Activated CD8-positive, alpha-beta T cell treated with anti-CD3 and anti-CD28 coated beads, Interleukin-2, amount 10 ng/mL, durations not matched to agents 7 days and 5 days (primary cell): Measurements from ENCODE around the gene MIPEP. TPM values are rescaled to one million over a fixed set of nuclear protein-coding genes. Genes with fewer than 3 reads are reported as not detected.
"Not testable (repeated sequence)": the region's sequence is repeated elsewhere in the genome, so short reads cannot be mapped to it uniquely, and the experiment has no call there.

ENCODE experiments used
- ATAC-seq: fragments of 150-1000 bp; cut with Tn5 transposase; one replicate; pipeline ENCODE4 v1.10.0; 2021; ENCODE audit warnings: moderate library complexity
- CTCF ChIA-PET: fragments of 350-600 bp; sonication (Branson Sonifier 250); formaldehyde crosslinking; loops from one replicate; lab custom pipeline; 2021; ENCODE audit warnings: antibody characterized with exemption; lab: Charles Lee
- POLR2A ChIA-PET: fragments of 350-600 bp; sonication (Branson Sonifier 250); formaldehyde crosslinking; loops from one replicate; lab custom pipeline; 2021; ENCODE audit warnings: antibody characterized with exemption; lab: Charles Lee
- DNase-seq: peaks from one replicate; pipeline ENCODE4 v3.0.0-alpha.2; 2020
- H3K27ac Mint-ChIP-seq: one replicate; pipeline ENCODE4 v1.8.0; 2021; ENCODE audit warnings: mild to moderate bottlenecking, mixed read lengths
- H3K27me3 Mint-ChIP-seq: one replicate; pipeline ENCODE4 v1.8.0; 2021; ENCODE audit warnings: low read depth, mixed read lengths
- H3K36me3 Mint-ChIP-seq: one replicate; pipeline ENCODE4 v1.8.0; 2021; ENCODE audit warnings: low read depth, mixed read lengths
- H3K4me1 Mint-ChIP-seq: one replicate; pipeline ENCODE4 v1.8.0; 2021; ENCODE audit warnings: low read depth, mixed read lengths
- H3K4me3 Mint-ChIP-seq: one replicate; pipeline ENCODE4 v1.8.0; 2021; ENCODE audit warnings: mild to moderate bottlenecking, mixed read lengths
- H3K9me3 Mint-ChIP-seq: one replicate; pipeline ENCODE4 v1.8.0; 2022; ENCODE audit warnings: mixed read lengths; ENCODE audit not compliant: insufficient read depth
- total RNA-seq, 2 experiments: library from RNA; stranded (reverse); gene quantifications; one replicate each; pipeline ENCODE4 v1.2.3, GENCODE V29; 2021

MIPEP gene
- total RNA-seq, 2 experiments from 2014 or later: 9.6 to 11.6 TPM

GRCh38 chr13:23905766-23906165 is 16.6 kb upstream of the MIPEP start:
- DNase-seq: no peak
- H3K4me3 Mint-ChIP-seq: no peak overlapping the region
- no peaks in the 10 kb centered on the region for H3K9me3 Mint-ChIP-seq
- H3K27ac Mint-ChIP-seq: no peak overlapping the region
- H3K4me1 Mint-ChIP-seq: peaks cover 3% of the 10 kb centered on the region
- H3K27me3 Mint-ChIP-seq: peaks cover 40% of the 10 kb centered on the region
- ChIA-PET POLR2A (no interaction called here), CTCF (no interaction called here)
- no peaks in the 10 kb centered on the region for H3K36me3 Mint-ChIP-seq
- ATAC-seq: no peak

- no peaks in the 10 kb centered on the region for H3K9me3 Mint-ChIP-seq
Measured at GRCh38 chr13:23903906-23904280, 14.7 kb upstream of the MIPEP start.

DNA sequence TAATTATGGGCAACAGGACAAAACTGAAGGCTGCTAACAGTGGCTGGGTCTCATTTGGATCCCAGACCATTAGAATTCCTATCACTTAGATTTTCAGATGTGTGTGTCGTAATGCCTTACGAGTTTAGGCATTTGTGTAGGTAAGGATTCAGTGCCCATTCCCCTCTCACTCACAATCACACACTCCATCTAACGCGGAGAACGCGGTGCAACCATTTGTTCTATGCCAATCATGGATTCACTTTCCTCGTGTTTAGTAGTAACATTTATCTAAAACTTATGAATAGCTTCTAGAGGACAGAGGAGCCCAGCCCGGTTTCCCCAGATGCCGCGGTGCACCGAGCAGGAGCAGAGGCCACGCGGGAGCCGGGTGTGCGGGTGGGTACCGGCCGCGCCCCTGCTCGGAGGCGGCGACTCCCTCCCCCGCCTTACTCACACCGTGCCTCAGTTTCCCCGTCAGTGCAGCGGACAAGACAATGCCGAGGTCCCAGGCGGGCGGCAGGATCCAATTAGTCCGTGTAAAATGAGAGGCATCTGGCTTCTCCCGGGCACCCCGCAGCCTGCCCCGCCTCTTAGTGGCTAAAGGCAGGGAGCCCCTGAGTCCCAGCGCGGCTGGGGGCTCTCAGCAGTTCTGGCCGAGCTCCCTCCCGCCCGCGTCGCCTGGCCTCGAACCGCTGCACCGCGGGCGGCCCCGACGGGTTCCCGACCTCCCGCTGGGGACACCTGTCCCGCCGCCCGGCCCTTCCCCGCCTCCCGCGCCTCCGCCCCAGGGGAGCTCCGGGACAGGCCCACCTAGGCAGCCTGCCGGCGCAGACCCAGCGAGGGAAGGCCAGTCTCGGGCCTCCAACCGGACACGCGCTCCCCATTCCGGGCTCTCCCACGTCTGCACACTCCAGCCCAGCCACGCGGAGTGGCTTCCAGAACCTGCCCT is 14.0 kb upstream of the MIPEP start:
- CTCF ChIA-PET: no interaction called here

More at GRCh38 chr13:23903906-23904280, 14.7 kb upstream of the MIPEP start:
- CTCF ChIA-PET: no interaction called here
- POLR2A ChIA-PET: no interaction called here
- peaks cover 44% of the 10 kb centered on the region for H3K27me3 Mint-ChIP-seq
- no peak overlapping the region for H3K4me3 Mint-ChIP-seq
- ATAC-seq (no peak), DNase-seq (no peak)
- no peak overlapping the region for H3K27ac Mint-ChIP-seq
- no peaks in the 10 kb centered on the region for H3K36me3 Mint-ChIP-seq
- H3K4me1 Mint-ChIP-seq: peaks cover 14% of the 10 kb centered on the region

DNA sequence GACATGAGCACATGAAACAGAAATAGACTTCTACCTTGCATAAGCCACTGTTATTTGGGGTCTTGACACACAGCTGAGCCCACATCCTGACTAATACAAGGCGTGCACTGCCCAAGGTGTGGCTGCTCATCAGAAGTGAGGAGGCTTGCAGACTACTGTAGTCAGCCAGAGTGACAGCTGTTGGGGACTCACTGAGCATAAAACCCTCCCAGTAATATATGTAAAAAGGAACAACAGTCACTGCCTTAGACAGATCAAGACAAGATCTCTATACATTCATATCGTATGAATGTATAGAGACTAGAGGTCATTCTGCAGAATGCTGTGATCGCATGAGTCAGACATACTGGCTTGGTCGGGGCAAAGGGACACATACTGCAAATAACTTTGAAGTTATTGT is 12.2 kb upstream of the MIPEP start:
- ATAC-seq: peak; percentile 45
- Mint-ChIP-seq H3K4me1 (peaks cover 14% of the 10 kb centered on the region), H3K27ac (no peak overlapping the region), H3K36me3 (no peaks in the 10 kb centered on the region), H3K9me3 (no peaks in the 10 kb centered on the region), H3K27me3 (peaks cover 40% of the 10 kb centered on the region), H3K4me3 (no peak overlapping the region)
- ChIA-PET CTCF (interaction anchor here (2.6 kb wide), 1 partner anchor 12 kb away, joined by 11 read pairs; the partner anchor contains the start of gene MIPEP), POLR2A (no interaction called here)
- DNase-seq: no peak

More for the DNA sequence above, 14.0 kb upstream of the MIPEP start:
- no peak overlapping the region for H3K27ac Mint-ChIP-seq
- H3K4me1 Mint-ChIP-seq: peaks cover 14% of the 10 kb centered on the region
- no peaks in the 10 kb centered on the region for H3K9me3 Mint-ChIP-seq
- POLR2A ChIA-PET: no interaction called here
- no peaks in the 10 kb centered on the region for H3K36me3 Mint-ChIP-seq
- H3K27me3 Mint-ChIP-seq: peaks cover 44% of the 10 kb centered on the region
- ATAC-seq (peak; percentile 44), DNase-seq (no peak)
- H3K4me3 Mint-ChIP-seq: no peak overlapping the region

DNA sequence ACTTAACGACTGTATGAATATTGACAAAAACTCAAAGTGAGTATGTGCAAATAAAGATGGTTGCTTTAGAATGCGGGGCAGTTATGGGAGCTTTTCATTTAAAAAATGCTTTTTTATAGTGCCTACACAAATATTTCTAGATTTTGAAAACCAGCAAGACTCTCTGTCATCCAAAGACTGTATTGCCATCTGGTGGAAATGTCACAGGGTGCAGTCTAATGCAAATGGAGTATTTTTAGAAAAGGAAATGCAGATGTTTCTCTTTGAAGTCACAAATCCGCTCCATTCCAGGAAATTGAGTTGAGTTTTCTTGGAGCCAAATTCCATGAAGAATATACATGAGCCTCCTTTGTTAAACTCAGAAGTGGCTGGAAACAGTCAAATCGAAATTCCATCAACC is 10.4 kb upstream of the MIPEP start:
- H3K36me3 Mint-ChIP-seq: no peaks in the 10 kb centered on the region
- H3K27me3 Mint-ChIP-seq: peaks cover 31% of the 10 kb centered on the region
- ChIA-PET CTCF (interaction anchor here (1.0 to 3.3 kb wide), 4 partner anchors 10 to 432 kb away, joined by 3 to 16 read pairs (median 7); partner anchors contain the start of gene MIPEP), POLR2A (no interaction called here)
- H3K27ac Mint-ChIP-seq: no peak overlapping the region
- H3K4me3 Mint-ChIP-seq: no peak overlapping the region
- DNase-seq (peak; percentile 30), ATAC-seq (no peak)
- no peaks in the 10 kb centered on the region for H3K9me3 Mint-ChIP-seq
- H3K4me1 Mint-ChIP-seq: peaks cover 14% of the 10 kb centered on the region

GRCh38 chr13:23898101-23898500 is 8.9 kb upstream of the MIPEP start:
- Mint-ChIP-seq H3K4me3 (no peak overlapping the region), H3K27me3 (peaks cover 30% of the 10 kb centered on the region), H3K4me1 (peaks cover 14% of the 10 kb centered on the region), H3K36me3 (no peaks in the 10 kb centered on the region), H3K9me3 (no peaks in the 10 kb centered on the region), H3K27ac (no peak overlapping the region)
- no peak for ATAC-seq
- ChIA-PET POLR2A (no interaction called here), CTCF (interaction anchor here (1.2 to 3.3 kb wide), 2 partner anchors 8 to 430 kb away, joined by 5 to 16 read pairs; partner anchors contain the start of gene MIPEP)
- no peak for DNase-seq

DNA sequence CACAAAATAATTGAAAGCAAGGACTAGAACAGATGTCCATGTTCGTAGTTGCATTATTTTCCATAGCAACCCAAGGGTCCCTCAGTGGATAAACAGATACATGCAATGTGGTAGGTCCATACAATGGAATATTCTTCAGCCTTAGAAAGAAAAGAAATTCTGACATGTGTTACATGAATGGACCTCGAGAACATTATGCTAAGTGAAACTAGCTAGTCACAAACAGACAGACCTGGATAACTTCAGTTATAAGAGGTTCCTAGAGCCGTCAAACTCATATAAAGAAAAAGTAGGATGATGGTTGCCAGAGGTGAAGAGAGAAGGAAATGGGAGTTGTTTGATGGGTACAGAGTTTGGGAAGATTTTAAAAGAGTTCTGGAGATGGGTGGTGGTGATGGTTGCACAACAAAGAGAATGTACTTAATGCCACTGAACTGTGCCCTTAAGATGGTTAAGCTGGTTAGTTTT is 8.3 kb upstream of the MIPEP start, which contains the start of gene C1QTNF9B:
Gene C1QTNF9B (minus strand): TSS at position 51 of the 468 bp plus-strand sequence.
- H3K4me1 Mint-ChIP-seq: peaks cover 11% of the 10 kb centered on the region
- DNase-seq, ATAC-seq, H3K27ac Mint-ChIP-seq, POLR2A ChIA-PET, H3K4me3 Mint-ChIP-seq, H3K9me3 Mint-ChIP-seq, H3K36me3 Mint-ChIP-seq: not testable (repeated sequence)
- CTCF ChIA-PET: interaction anchor here (3.3 kb wide), 1 partner anchor 430 kb away, joined by 16 read pairs; no protein-coding TSS in a partner anchor
- peaks cover 24% of the 10 kb centered on the region for H3K27me3 Mint-ChIP-seq

DNA sequence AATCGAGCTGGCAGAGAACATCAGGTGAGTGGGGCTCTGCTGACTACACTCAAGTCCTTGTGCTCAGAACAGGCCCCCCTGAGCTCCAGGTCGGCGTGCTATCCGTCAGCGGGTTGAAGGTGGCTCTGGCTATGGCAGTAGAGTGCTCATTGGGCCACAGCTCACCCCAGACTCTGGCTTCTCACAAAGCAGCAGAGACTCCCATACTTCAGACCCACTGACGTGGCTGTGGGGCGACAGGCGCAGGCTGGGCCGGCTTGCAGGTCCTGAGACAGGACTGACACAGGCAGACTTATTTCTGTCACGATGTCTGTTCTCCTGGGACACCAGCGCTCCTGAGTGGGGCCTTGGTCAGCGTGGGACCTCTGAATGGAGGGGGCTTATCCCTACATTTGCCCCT is 5.5 kb upstream of the MIPEP start:
- H3K36me3 Mint-ChIP-seq, CTCF ChIA-PET, DNase-seq, ATAC-seq, H3K27ac Mint-ChIP-seq, POLR2A ChIA-PET, H3K9me3 Mint-ChIP-seq, H3K4me3 Mint-ChIP-seq, H3K27me3 Mint-ChIP-seq: not testable (repeated sequence)
- peaks cover 11% of the 10 kb centered on the region for H3K4me1 Mint-ChIP-seq

GRCh38 chr13:23893791-23894190 is 4.6 kb upstream of the MIPEP start:
- H3K4me3 Mint-ChIP-seq, H3K4me1 Mint-ChIP-seq, DNase-seq, CTCF ChIA-PET, ATAC-seq, H3K9me3 Mint-ChIP-seq, POLR2A ChIA-PET, H3K36me3 Mint-ChIP-seq, H3K27ac Mint-ChIP-seq, H3K27me3 Mint-ChIP-seq: not testable (repeated sequence)

DNA sequence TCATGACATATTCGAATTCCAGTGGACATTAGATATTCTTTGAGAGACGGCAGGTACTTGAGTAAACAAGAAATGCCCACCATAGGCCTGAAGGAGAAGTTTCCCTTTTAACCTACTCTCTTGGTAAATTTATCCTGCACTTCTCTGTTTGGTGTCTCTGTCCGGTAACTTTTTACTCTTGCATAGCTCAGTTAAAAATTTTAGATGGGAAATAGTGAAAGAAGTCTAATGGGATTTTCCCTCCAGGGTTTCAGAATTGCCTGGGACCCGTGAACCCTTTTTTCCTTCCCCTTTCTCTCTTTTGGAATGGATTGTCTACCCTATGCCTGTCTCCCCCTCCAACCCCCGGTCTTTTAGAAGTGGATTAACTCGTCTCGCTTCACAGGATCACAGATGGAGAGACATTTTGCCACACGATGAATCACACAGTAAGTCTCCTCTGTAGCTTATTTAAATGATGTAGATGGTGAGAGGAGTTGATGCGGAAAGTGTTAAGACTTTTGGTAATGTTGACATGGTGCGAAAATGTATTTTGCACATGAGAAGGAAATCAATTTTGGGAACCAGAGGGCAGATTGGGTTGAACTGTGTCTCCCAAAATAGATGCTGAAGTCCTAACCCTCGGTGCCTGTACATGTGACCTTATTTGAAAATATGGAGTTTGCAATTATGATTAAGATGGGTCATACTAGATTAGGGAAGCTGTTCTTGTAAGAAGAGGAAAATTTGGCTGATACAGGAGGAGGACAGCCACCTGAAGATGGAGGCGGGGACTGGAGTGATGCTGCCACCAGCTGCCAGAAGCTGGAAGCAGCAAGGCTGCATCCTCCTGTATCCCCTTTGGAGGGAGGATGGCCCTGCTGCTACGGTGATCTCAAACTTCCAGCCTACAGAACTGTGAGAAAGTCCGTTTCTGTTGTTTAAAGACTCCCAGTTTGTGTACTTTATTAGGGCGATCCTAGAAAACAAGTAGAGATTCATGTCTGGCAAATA is 711 bp upstream of the MIPEP start:
- Mint-ChIP-seq H3K27me3 (peaks cover 2% of the 10 kb centered on the region), H3K4me3 (peak overlapping the region; percentile 80), H3K36me3 (peaks cover 2% of the 10 kb centered on the region), H3K27ac (peak overlapping the region; percentile 83), H3K9me3 (no peaks in the 10 kb centered on the region), H3K4me1 (peaks cover 20% of the 10 kb centered on the region)
- POLR2A ChIA-PET: interaction anchor here (1.3 kb wide), 1 partner anchor 311 kb away, joined by 3 read pairs; no protein-coding TSS in a partner anchor
- CTCF ChIA-PET: interaction anchor here (0.7 to 2.8 kb wide), 13 partner anchors 9 to 440 kb away, joined by 3 to 11 read pairs (median 4); no protein-coding TSS in a partner anchor
- no peak for DNase-seq
- no peak for ATAC-seq

DNA sequence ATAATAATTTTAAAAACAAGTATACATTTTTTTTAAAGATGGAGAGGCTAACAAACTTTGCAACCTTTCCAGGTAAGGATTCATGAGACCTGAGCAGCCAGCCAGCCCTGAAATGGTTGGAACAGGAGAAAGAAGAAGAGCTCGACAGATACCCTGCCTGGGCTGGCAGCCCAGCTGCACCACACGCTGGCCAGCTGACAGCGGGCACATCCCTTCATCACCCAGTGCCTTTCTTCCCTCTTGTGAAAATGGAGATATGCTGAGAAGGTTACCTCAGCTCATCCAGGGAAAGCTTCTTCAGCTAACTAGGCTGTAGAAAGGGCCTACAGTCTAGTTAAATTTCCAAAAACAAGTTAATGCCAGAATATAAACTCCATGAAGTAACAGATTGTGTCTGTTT is 4.8 kb downstream of the MIPEP start:
- ATAC-seq, H3K27me3 Mint-ChIP-seq, CTCF ChIA-PET, H3K36me3 Mint-ChIP-seq, H3K27ac Mint-ChIP-seq, H3K9me3 Mint-ChIP-seq, H3K4me3 Mint-ChIP-seq, POLR2A ChIA-PET, DNase-seq: not testable (repeated sequence)
- H3K4me1 Mint-ChIP-seq: peaks cover 12% of the 10 kb centered on the region
